ENCODE results near the gene IPO7. TPM values are rescaled to one million over a fixed set of nuclear protein-coding genes. Genes with fewer than 3 reads are reported as not detected.

The IPO7 gene
- total RNA-seq, 3 donors from 2014 or later, result 61.8 to 123 (median 109) TPM

DNA sequence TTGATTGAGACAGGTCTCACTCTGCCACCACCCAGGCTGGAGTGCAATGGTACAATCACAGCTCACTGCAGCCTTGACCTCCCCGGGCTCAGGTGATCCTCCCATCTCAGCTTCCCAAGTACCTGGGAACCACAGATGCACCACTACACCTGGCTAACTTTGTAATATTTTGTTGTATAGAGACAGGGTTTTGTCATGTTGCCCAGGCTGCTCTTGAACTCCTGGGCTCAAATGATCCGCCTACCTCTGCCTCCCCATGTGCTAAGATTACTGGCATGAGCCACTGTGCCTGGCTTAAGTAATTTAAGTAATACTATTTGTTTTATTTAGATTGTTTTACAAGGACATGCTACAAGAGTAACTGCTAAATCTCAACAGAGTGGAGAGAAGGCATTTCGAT is 109.9 kb downstream of the IPO7 start:
- Histone ChIP-seq H3K4me3 (no peak overlapping the region), H3K4me1 (no peaks in the 10 kb centered on the region), H3K27ac (no peak overlapping the region), H3K36me3 (peaks cover 5% of the 10 kb centered on the region), H3K9me3 (no peaks in the 10 kb centered on the region), H3K27me3 (no peaks in the 10 kb centered on the region)
- no peak for TF ChIP-seq POLR2A (IDR thresholded peaks at IDR 0.05)
- no peak for TF ChIP-seq POLR2AphosphoS5 (IDR thresholded peaks at IDR 0.05)
- TF ChIP-seq, protein P1, sequence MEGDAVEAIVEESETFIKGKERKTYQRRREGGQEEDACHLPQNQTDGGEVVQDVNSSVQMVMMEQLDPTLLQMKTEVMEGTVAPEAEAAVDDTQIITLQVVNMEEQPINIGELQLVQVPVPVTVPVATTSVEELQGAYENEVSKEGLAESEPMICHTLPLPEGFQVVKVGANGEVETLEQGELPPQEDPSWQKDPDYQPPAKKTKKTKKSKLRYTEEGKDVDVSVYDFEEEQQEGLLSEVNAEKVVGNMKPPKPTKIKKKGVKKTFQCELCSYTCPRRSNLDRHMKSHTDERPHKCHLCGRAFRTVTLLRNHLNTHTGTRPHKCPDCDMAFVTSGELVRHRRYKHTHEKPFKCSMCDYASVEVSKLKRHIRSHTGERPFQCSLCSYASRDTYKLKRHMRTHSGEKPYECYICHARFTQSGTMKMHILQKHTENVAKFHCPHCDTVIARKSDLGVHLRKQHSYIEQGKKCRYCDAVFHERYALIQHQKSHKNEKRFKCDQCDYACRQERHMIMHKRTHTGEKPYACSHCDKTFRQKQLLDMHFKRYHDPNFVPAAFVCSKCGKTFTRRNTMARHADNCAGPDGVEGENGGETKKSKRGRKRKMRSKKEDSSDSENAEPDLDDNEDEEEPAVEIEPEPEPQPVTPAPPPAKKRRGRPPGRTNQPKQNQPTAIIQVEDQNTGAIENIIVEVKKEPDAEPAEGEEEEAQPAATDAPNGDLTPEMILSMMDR (IDR thresholded peaks at IDR 0.05), result no peak
- DNase-seq (ENCODE audit: low spot score in 2 of 2), result no peak
- intact Hi-C loops (cut with DNase I; ENCODE audit: low total_unique reads), result no loop called here

GRCh38 chr11:9495803-9496514 is 111.5 kb downstream of the IPO7 start:
- Histone ChIP-seq H3K36me3 (peaks cover 5% of the 10 kb centered on the region), H3K4me1 (no peaks in the 10 kb centered on the region), H3K9me3 (no peaks in the 10 kb centered on the region), H3K27me3 (no peaks in the 10 kb centered on the region), H3K4me3 (no peak overlapping the region), H3K27ac (no peak overlapping the region)
- DNase-seq (ENCODE audit: low spot score in 2 of 2), result no peak
- intact Hi-C loops (cut with DNase I; ENCODE audit: low total_unique reads), result no loop called here
- TF ChIP-seq POLR2AphosphoS5 (IDR thresholded peaks at IDR 0.05) (no peak), POLR2A (IDR thresholded peaks at IDR 0.05) (no peak)
- TF ChIP-seq, protein P1 (IDR thresholded peaks at IDR 0.05), result no peak

Other genes with a start within 250 kb of the IPO7 start
- 100 to 1,000 TPM in 2 of 3 donors, 10 to 100 TPM in 1; 63.5 to 124 (median 118) TPM for gene DENND5A, start 119.3 kb upstream of the IPO7 start, total RNA-seq
- gene TMEM41B, start 70.1 kb upstream of the IPO7 start, total RNA-seq, result 10 to 100 TPM; 19.2 to 42.3 (median 38.0) TPM
- gene ZNF143, start 76.4 kb downstream of the IPO7 start, total RNA-seq, result 10 to 100 TPM; 21.1 to 41.3 (median 39.2) TPM
- gene WEE1, start 189.0 kb downstream of the IPO7 start, total RNA-seq, result 100 to 1,000 TPM in 1 of 3 donors, 10 to 100 TPM in 2; 25.0 to 128 (median 66.5) TPM

Measured in breast epithelium (tissue), 4 donors.